22Rv1 (cell line): ENCODE data around the gene DEPDC1B.

Source experiments
- H3K27ac ChIP-seq: fragments of 450-650 bp; 2 replicates; pipeline ENCODE4 v1.5.1; 2017
- ZFX ChIP-seq: fragments of 450-650 bp; IDR thresholded peaks from 2 replicates; pipeline ENCODE4 v1.6.1; 2017; ENCODE audit warnings: antibody characterized with exemption, borderline replicate concordance
- TF ChIP-seq, protein P1 (sequence below): fragments of 450-650 bp; IDR thresholded peaks from 2 replicates; pipeline ENCODE4 v1.5.1; 2017; ENCODE audit warnings: mild to moderate bottlenecking

The DEPDC1B gene

GRCh38 chr5:60677850-60678664 lies 21.9 kb downstream of the DEPDC1B start:
- TF ChIP-seq ZFX = no peak
- TF ChIP-seq, protein P1, sequence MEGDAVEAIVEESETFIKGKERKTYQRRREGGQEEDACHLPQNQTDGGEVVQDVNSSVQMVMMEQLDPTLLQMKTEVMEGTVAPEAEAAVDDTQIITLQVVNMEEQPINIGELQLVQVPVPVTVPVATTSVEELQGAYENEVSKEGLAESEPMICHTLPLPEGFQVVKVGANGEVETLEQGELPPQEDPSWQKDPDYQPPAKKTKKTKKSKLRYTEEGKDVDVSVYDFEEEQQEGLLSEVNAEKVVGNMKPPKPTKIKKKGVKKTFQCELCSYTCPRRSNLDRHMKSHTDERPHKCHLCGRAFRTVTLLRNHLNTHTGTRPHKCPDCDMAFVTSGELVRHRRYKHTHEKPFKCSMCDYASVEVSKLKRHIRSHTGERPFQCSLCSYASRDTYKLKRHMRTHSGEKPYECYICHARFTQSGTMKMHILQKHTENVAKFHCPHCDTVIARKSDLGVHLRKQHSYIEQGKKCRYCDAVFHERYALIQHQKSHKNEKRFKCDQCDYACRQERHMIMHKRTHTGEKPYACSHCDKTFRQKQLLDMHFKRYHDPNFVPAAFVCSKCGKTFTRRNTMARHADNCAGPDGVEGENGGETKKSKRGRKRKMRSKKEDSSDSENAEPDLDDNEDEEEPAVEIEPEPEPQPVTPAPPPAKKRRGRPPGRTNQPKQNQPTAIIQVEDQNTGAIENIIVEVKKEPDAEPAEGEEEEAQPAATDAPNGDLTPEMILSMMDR = peak; percentile 78
- peak overlapping the region; percentile 32; the same call in 1 of the 2 replicates for H3K27ac ChIP-seq

- TF ChIP-seq ZFX = no peak
- TF ChIP-seq, protein P1 = no peak
- no peak overlapping the region for H3K27ac ChIP-seq
Observed at GRCh38 chr5:60675286-60675685, 24.7 kb downstream of the DEPDC1B start.

DNA sequence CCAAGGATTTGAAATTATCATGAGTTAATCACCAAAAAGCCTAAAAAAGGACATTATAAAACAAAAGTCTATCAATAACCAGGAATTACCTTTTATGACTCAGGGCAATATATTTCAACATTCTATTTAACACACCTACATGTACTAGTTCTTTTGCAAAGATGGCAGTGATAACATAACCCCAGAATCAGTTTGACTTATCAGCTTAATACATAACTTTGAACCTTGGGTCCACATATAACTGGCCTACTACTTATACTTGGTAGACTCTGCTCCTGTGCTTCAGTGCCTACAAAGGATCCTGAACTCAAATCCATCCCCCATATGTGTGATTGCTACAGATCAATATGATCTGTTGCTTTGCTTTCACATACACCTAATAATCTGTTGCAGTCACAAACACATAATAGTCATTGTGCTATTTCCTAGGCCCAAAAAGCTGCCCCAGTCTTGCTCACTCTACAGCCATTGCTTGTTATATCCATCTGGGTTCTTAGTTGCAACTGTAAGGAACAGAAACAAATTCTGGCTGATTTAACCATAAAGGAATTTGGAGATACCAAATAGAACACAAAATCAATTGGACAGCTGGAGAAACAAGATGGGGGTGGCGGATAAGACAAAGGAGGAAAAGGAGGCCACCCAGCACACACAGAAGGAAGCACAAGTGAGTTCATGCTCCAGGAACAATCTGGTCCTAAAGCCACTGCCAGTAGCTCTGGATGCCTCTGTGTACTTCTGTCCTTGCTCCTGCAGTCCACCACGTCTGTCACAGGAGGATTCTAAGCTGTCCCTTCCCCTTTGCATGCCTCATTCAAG lies 25.5 kb downstream of the DEPDC1B start:
- H3K27ac ChIP-seq = no peak overlapping the region
- TF ChIP-seq, protein P1 = no peak
- TF ChIP-seq ZFX = no peak

DNA sequence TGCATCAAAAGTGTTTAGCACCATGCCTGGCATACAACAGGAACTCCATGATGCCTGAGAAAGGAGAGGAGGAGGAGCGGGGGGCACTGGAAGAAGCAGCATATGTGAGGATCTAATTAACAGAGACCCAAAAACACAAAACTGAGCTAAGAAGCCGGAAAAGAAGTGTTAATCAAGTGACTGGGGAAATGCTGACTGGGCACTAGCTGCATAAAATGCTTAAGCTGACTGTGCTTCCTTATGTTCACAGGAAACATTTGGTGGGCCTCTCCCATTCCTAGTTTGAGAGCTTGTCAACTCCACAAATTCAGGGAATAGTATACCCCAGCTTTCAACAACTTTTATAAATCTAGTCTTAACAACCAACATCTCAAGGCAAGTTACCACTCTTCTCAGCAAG lies 26.6 kb downstream of the DEPDC1B start:
- no peak for TF ChIP-seq ZFX
- TF ChIP-seq, protein P1 = no peak
- no peak overlapping the region for H3K27ac ChIP-seq

DNA sequence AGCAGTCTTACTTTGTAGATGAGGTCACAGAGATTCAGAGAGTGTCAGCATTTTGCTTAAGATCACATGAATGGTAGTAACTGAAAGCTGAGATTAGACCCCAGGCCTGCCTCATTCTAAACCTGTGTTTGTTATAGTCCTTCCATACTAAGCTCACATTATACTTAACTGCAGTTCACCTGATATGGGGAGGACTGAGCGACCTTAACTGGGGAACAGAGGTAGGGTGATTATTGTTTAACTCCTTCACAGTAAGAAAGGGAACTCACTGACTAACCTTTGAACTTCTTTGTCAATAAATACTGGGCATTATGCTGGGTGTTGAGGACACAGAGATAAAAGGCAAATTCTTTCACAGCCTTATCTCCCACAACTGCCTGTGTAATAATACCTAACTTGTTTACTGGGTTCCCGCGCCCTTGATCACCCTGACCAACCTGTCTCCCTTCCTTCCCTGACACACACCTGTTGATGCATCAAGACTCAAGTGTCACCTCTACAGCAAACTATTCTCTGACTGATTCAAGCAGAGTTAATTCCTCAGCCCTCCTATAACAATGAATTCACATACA lies 27.2 kb downstream of the DEPDC1B start:
- TF ChIP-seq, protein P1 = no peak
- no peak for TF ChIP-seq ZFX
- H3K27ac ChIP-seq = no peak overlapping the region

GRCh38 chr5:60671899-60672692 lies 27.9 kb downstream of the DEPDC1B start:
- no peak overlapping the region for H3K27ac ChIP-seq
- TF ChIP-seq ZFX = no peak

GRCh38 chr5:60670749-60671148 lies 29.2 kb downstream of the DEPDC1B start:
- TF ChIP-seq ZFX = no peak
- TF ChIP-seq, protein P1 = no peak
- H3K27ac ChIP-seq = no peak overlapping the region
